HTERT RPE-1 (cell line): ENCODE results near the gene LITAFD.
"Not testable (repeated sequence)": the region's sequence is repeated elsewhere in the genome, so short reads cannot be mapped to it uniquely, and the experiment has no call there.

Experiments used
- in situ Hi-C: fragments of 300-500 bp; cut with MboI; formaldehyde crosslinking; loops from 4 replicates; pipeline ENCODE4 v1.14.3; 2020; ENCODE audit warnings: low sequenced_read_pairs

LITAFD gene

DNA sequence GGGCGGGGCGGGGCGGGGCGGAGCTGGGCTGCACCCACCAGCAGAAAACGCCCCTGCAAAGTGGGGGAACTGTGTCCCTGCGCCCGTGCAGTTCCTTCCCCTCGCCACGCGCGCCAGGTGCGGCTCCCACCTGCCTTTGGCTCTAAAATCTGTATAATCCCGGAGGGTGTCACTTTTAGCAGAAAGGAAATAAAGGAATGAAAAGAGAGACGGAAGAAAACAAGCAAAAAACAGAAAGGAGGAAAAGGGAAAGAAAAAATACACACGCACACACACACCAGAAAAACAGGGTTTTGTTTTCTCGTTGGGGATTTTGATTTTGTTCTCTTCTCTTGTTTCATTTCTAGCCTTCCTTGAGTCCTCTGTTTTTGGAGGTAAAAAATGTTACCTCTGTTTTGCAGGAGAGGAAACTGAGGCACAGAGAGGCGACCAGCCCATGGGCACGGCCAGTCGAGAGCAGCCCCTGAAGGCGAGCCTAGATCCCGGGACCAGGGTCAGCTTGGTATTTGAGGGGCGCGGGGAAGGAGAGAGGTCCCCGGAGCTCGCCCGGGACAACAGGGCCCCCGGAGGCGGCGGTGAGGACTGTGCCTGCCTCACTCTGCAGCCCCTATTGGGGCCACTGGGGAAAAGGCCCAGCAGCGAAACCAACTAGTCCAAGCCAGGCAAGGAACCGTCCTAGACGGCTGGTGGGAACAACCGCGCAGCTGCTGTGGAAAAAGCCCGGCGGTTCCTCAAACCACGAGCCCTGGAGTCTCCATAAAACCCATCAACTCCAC is 12.8 kb upstream of the LITAFD start:
- in situ Hi-C loops: no loop called here

DNA sequence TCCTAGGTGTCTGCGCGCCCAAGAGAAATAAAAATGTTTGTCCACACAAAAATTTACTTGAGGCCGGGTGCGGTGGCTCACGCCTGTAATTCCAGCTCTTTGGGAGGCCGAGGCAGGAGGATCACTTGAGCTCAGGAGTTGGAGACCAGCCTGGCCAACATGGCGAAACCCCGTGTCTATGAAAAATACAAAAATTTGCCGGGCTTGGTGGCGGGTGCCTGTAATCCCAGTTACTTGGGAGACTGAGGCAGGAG is 12.2 kb upstream of the LITAFD start:
- in situ Hi-C loops: not testable (repeated sequence)

DNA sequence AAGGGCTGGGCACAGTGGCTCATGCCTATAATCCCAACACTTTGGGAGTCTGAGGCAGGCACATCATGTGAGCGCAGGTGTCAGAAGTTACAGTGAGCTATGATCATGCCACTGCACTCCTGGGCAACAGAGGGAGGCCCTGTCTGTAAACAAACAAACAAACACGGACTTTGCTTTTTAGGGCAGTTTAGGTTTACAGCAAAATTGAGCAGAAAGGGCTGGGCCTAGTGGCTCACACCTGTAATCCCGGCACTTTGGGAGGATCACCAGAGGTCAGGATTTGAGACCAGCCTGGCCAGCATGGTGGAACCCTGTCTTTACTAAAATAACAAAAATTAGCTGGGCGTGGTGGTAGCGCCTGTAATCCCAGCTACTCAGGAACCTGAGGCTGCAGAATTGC is 10.1 kb upstream of the LITAFD start:
- in situ Hi-C loops: no loop called here

DNA sequence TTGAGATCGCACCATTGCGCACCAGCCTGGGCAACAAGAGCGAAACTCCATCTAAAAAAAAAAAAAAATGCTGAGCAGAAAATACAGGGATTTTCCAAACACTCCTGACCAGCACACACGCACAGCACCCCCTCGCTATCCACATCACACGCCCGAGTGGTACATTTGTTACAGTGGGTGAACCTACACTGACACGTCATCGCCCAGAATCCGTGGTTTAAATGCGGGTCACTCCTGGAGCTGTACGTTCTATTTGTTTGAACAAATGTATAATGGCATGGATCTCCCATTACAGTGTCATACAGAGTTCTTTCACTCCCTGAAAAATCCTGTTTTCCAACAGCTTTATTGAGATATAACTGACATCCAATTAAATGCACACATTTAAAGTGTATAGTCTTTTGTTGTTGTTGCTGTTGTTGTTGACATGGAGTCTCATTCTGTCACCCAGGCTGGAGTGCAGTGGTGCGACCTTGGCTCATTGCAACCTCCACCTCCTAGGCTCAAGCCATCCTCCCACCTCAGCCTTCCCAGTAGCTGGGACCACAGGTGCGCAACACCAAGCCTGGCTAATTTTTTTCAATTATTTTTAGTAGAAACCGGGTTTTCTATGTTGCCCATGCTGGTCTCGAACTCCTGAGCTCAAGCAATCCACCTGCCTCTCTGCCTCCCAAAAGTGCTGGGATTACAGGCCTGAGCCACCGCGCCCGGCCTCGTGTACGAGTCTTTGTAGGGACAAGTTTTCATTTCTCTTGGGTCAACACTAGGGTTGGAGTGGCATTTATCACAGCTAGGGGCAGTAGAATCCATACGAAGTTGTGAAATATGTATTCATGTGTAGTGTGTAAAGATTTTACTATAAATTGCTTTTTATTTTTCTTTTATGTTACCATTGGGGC is 8.9 kb upstream of the LITAFD start:
- in situ Hi-C loops: no loop called here

DNA sequence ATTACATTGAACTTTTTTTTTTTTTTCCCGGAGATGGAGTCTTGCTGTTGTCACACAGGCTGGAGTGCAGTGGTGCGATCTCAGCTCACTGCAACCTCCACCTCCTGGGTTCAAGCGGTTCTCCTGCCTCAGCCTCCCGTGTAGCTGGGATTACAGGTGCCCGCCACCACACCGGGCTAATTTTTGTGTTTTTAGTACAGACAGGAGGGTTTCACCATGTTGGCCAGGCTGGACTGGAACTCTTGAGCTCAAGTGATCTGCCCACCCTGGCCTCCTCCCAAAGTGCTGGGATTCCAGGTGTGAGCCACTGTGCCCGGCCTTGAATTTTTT is 8.3 kb upstream of the LITAFD start:
- in situ Hi-C loops: not testable (repeated sequence)

DNA sequence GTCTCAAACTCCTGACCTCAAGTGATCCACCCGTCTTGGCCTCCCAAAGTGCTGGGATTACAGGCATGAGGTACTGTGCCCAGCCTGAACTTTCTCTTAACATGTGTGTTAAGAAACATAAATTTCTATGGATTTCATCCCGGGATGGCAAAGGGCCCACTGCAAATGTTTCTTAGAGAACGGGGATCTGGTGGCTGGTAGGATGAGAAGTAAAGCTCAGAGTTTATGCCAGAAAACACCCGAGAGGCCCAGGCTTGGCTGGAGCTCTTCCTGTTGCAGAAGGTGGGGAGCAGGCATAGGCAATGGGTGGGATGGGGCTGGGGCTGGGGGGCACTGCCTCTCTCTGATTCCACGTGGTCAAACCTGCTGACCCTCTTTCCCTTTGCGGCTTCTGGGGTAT is 7.8 kb upstream of the LITAFD start:
- in situ Hi-C loops: no loop called here

DNA sequence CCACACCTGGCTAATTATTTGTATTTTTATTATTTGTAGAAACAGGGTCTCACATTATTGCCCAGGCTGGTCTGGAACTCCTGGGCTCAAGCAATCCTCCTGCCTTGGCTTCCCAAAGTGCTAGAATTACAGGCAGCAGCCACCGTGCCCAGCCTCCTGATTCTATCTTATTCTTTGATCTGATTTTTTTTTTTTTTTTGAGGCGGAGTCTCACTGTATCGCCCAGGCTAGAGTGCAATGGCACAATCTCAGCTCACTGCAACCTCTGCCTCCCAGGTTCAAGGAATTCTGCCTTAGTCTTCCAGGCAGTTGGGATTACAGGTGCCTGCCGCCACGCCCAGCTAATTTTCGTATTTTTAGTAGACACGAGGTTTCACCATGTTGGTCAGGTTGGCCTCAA is 6.8 kb upstream of the LITAFD start:
- in situ Hi-C loops: not testable (repeated sequence)

DNA sequence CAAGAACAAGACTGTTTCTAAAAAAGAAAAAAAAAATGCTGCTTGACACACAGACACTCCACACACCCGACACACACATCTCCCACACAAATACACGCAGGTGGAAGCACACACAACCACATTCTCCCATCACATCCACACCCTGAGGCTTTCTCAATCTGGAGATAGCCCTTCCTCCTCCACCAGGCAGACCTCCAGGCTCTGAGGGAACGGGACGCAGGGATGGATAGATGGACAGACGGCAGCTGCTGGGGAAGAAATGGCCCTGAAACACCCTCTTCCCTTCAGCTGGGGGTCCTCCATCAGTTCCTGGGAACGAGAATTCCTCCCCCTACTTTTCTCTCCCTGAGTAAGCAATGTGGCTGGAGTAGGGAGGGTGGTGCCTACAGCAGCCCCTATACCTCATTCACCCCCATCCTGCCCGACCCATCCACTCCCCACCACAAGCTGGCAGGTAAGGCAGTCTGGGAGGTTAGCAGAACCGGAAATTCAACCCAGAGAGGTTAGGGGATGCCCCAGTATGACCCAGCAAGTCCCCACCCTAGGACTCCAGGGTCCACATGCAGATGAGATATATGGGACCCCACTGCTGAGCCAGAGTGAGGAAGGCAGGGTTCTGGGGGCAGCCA is 4.1 kb upstream of the LITAFD start:
- in situ Hi-C loops: no loop called here

DNA sequence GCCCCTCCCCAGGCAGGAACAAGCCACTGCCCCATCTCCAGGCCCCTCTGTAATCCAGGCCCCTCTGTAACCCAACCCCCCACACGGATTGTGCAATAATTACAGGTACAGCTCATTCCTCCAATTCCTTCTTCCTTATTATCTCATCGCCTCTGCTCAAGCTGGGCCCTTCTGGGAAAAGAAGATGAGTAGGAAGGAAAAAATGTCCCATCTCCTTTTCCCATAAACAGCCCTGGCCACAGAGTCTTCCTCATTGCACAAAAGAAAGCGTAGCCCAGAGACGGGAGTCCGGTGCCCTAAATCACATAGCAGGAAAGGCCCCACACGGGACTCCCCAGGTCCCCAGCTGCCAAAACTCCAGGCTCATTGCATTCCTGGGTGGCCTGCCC is 3.6 kb upstream of the LITAFD start:
- in situ Hi-C loops: no loop called here

DNA sequence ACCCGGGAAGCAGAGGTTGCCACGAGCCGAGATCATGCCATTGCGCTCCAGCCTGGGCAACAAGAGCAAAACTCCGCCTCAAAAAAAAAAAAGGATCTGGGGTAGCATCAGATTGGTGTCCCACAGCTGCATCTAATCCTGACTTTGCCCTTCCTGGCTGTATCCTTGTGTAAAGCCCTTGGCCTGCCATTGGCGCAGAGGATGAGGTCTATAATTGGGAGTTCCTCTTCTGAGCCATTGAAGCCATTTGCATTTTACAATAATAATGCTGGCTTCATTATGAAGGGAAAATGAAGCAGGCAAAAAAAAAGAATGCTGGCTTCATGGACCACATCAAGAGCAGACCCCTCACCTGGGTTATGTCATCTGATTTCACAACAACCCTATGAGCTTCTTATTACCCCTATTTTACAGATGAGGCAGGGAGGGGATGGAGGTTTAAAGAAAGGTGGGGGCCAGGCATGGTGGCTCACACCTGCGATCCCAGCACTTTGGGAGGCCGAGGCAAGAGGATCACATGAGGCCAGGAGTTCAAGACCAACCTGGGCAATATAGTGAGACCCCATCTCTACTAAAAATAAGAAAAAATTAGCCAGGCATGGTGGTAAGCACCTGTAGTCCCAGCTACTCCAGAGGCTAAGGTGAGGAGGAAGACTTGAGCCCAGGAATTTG is 1.2 kb upstream of the LITAFD start:
- in situ Hi-C loops: no loop called here

DNA sequence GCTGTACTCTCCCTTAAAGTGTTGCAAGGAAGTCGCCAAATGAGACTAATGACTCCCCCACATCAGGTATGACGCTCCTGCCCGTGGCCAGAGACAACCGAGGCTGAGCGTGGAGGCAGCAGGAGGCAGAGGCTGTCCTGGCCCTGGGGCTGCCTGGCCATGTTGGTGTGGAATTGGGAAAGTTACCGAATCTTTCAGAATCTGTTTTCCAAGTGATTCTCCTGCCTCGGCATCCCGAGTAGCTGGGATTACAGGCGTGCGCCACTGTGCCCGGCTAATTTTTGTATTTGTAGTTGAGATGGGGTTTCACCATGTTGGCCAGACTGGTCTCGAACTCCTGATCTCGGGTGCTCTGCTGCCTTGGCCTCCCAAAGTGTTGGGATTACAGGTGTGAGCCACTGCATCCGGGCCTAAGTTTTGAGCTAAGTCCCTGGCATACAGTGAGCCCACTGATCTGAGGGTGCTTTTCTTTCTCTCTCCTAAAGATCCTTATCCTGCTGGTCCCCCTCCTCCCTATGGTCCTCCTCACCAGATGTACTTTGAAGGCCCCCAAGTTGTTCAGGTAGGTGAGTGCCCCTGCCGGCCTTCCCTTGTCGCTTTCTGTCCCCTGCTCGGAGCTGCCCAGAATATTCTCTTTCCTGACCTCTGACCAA is 700 bp downstream of the LITAFD start:
- in situ Hi-C loops: no loop called here

DNA sequence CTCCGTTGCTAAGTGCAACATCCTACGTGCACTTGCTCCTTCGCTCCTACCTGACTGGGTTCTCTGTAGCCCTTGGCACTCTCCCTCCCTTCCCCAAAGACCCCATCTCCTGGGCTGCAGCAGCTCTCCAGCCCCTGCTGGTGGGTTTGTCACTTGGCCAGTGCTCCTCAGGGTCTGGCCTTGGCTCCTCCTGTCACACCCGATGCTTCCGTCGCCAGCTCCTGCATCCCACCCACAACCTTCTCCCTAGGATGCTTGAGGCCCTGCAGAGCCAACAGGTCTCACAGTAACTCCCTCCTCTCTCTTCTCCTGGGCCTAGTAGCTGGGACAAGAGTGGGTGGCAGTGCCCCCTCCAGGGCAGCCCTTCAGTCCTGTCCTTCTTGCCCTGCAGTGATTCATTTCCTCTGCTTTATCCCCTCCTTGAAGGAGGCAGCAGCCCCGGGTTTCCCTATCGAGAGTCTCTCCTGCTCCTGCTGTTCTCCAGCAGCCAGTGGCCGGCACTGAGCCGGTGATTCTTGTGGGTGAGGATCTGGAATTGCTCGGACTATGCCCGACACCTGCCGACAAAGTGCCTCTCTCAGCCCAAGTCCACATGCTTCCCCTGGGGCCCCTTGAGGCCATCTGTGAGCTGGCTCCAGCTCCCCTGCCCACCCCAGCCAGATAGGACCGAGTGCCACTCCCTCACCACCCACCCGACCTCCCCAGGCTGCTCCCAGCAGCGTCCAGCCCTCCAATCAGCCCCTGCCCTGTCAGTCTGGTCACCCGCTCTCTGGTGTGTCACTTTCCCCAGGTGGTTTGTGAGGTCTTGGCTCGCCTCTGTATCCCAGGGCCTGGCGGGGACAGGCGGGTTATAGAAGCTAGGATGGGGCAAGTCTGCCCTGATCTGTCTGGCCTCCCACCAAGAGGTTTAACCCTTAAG is 3.8 kb downstream of the LITAFD start:
- in situ Hi-C loops: no loop called here

DNA sequence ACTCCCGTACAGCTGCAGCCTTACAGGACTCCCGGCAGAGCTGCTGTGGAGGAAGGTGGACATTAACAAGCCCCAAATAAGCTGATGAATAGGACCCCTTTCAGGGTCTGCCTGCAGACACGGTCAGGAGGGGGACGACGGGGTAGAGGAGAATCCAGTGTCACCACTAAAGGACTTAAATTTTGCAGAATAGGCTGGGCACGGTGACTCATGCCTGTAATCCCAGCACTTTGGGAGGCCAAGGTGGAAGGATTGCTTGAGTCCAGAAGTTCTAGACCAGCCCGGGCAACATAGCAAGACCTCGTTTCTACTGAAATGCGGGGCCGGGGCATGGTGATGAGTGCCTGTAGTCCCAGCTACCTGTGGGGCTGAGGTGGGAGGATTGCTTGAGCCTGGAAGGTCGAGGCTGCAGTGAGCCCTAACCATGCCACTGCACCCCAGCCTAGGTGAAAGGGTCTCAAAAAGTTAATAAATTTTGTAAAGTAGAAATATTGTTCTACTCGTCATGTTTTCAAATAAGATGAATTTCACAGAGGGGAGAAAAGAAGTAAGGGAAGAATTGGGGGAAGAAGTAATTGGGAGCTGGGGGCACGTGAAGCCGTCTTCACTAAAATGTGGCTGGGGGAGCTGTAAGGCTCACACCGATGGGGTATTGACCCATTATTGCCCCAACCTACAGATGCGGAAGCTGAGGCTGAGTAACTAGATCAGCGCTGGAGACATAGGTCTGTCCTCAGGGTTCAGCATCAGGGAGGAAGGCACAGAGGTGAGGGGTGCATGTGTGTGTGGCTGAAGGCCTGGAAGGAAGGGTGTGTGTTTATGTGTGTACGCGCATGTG is 4.7 kb downstream of the LITAFD start:
- in situ Hi-C loops: no loop called here

DNA sequence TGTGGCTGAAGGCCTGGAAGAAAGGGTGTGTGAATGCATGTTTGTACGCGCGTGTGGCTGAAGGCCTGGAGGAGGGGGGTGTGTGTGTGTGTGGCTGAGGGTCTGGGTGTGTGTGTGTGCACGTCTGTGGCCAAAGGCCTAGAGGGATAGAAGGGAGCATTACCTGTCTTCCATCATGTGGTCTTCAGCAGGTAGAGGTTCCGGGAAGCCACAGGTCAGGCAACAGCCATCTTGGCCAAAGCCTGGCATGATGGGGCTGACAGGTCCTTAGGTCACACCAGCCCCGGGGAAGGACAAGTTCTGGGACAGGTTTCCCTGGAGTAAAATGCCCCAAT is 5.2 kb downstream of the LITAFD start:
- in situ Hi-C loops: no loop called here

DNA sequence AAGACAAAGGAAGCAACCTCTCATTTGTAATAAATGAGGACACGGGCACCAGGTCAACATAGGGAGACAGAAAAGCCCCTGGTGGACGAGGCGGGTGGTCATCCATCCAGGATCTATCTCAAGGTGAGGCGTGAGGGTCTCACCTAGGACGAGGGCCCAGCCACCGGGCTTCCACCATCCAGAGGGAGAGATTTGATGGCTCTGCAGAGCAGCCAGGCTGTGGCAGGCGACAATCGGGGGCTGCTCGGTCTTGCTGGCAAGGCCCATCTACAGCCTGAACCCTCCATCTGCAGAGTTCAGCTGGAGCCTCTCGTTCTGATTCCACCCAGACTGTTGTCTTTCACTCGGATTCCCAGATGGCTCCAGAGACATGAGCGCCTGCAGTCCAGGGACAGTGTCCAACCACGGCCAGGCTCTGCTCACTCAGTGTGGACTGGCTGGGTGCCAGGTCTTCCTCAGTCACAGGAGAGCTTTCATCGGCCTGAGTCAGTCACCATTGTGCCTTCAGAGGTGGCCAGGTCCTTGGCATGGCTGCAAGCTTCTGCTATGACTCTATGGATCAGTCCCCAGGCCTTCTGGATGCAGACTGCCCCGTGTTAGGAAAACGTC is 5.9 kb downstream of the LITAFD start:
- in situ Hi-C loops: no loop called here

DNA sequence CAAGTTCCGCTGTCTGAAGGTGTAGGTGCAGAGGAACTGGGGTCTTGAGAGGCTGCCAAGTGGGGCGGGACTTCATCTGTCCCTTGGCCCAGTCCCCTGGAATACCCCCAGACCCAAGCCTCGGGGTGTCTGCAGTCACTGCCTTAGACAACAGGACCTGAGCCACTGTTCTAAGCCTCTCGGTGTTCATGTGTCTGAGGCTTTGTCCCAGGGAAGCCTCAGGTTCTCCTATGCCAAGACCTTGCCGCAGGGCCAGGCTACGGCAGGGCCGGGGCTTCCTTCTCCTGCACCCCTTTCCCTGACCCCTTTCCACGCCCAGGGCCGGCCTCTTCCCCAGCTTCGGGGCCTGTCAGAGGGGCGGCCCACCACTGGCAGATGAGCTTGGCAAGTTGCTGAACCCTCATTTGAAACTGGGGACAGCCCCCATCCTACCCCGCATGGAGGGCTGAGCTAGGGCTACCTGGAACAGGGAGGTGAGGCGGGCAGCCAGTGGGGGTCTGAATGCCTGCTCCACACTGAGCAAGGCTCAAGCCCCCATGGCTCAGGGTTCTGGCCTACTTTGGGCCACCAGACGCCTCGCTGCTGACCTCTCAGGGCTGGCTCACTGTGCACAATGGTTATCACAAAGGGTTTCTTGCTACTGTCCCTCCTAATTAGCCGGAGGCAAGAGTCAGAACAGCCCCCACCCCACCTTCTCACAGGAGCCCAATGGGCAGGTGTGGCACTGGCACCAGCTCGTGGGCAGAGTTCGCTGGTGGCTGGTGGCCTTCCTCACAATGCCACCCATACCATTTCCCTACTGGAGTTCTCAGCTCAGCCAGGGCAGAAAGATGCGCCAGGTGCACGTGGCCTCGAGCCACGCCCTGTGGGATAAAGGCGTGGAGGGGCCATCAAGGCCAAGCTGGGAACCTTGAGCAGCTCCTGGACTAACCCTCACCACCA is 7.1 kb downstream of the LITAFD start:
- in situ Hi-C loops: no loop called here

DNA sequence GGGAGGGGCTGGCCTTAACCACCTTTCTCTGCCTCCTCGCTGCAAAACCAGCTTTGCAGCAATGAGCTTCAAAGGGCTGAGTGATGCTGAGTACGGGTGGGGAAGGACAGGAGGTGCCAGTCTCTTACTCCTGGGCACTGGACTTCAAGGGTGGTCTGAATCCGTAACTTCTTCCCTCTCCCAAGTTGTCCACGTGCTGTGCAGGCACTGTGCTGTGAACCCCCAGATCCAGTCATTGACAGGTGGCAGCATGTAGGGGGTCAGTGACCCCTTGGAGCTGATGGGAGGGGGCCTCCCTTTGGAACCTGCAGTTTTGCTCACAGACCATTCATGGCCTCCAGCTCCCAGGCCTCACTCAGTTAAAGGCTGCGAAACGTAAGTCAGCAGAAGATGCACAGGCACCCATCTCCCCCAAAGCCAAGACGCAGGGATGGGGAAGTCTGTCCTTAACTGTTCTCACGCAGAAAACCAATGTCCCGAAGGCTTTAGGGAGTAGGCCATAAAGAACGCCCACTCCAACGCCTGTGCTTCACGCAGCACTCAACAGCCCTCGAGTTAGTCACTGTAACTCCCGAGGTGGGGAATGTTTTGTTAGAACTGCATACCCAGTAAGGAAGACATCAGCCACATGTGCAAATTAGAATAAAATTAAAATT is 7.9 kb downstream of the LITAFD start:
- in situ Hi-C loops: no loop called here
